A549 (cell line): ENCODE data around the gene ACER1. TPM values are rescaled to one million over a fixed set of nuclear protein-coding genes. Genes with fewer than 3 reads are reported as not detected.

Experiments
- ATAC-seq, 2 experiments: fragments of 200-7000 bp in 1 of 2; fragments of >200 bp in 1 of 2; cut with Nextera tagmentation in 1 of 2; cut with Tn5 transposase in 1 of 2; 3 replicates each; pipeline versions ENCODE4 v1.8.0 to v1.9.1; 2018 to 2020; ENCODE audit warnings: mild to moderate bottlenecking in 1 of 2, moderate library complexity in 1 of 2
- CTCF ChIA-PET: fragments of 300-600 bp; sonication (Branson Sonifier 250); formaldehyde crosslinking; extraction: SDS; loops from one replicate; lab custom pipeline; 2021; ENCODE audit warnings: antibody characterized with exemption, inconsistent platforms; lab: Yijun Ruan, JAX
- POLR2A ChIA-PET: fragments of 350-600 bp; formaldehyde crosslinking; extraction: SDS; loops from one replicate; lab custom pipeline; 2021; ENCODE audit warnings: antibody characterized with exemption, inconsistent platforms; lab: Yijun Ruan, JAX
- DNase-seq, 2 experiments: peaks; one replicate each; pipeline versions ENCODE4 v3.0.0 to v3.0.0-alpha.2; 2011 to 2016; ENCODE audit warnings: low read depth in 1 of 2, low spot score in 1 of 2
- FAIRE-seq: peaks from 2 replicates; lab custom pipeline; 2011; peaks lifted over from hg19 to GRCh38; lab: Jason Lieb, UNC
- H3K27ac ChIP-seq, 2 experiments: fragments of >200 bp; sonication (Bioruptor Twin); formaldehyde crosslinking; 3 replicates each; pipeline ENCODE4 v1.5.1; 2016 to 2017
- H3K4me1 ChIP-seq: fragments of >200 bp; sonication (Bioruptor Twin); formaldehyde crosslinking; 3 replicates; pipeline ENCODE4 v1.6.1; 2016
- H3K4me2 ChIP-seq: fragments of >200 bp; sonication (Bioruptor Twin); formaldehyde crosslinking; 3 replicates; pipeline ENCODE4 v1.6.1; 2016
- H3K4me3 ChIP-seq: fragments of >200 bp; sonication (Bioruptor Twin); formaldehyde crosslinking; 3 replicates; pipeline ENCODE4 v1.5.1; 2016
- H3K9me3 ChIP-seq: fragments of >200 bp; sonication (Bioruptor Twin); formaldehyde crosslinking; 3 replicates; pipeline ENCODE4 v1.6.1; 2016
- BHLHE40 ChIP-seq: IDR thresholded peaks from 2 replicates; pipeline ENCODE4 v1.6.1; 2012; ENCODE audit warnings: low read depth, low read length, inconsistent platforms
- CBX2 ChIP-seq: fragments of 200-600 bp; sonication (generic); IDR thresholded peaks from 2 replicates; pipeline ENCODE4 v1.6.1; 2016; ENCODE audit warnings: low read depth, mild to moderate bottlenecking, borderline replicate concordance
- CBX8 ChIP-seq: fragments of 200-600 bp; sonication (generic); IDR thresholded peaks from 2 replicates; pipeline ENCODE4 v1.6.1; 2016
- CEBPB ChIP-seq, 2 experiments: fragments of >200 bp in 1 of 2; sonication (Bioruptor Twin) in 1 of 2; formaldehyde crosslinking in 1 of 2; IDR thresholded peaks; 2 replicates each; pipeline ENCODE4 v1.6.1; 2012 to 2016
- CTCF ChIP-seq: fragments of >200 bp; sonication (Bioruptor Twin); formaldehyde crosslinking; IDR thresholded peaks from 3 replicates; pipeline ENCODE4 v1.5.1; 2016
- EHF ChIP-seq: fragments of 250-450 bp; sonication (Bioruptor Pico); IDR thresholded peaks from 2 replicates; pipeline ENCODE4 v1.5.0; 2020; ENCODE audit warnings: mild to moderate bottlenecking
- ESRRA ChIP-seq: fragments of 150-350 bp; IDR thresholded peaks from 2 replicates; pipeline ENCODE4 v1.6.1; 2014; ENCODE audit warnings: mild to moderate bottlenecking, low read length, borderline replicate concordance
- FOSB ChIP-seq: fragments of 250-450 bp; sonication (Bioruptor Pico); IDR thresholded peaks from 2 replicates; pipeline ENCODE4 v1.5.0; 2020; ENCODE audit warnings: mild to moderate bottlenecking, moderate library complexity
- GATA3 ChIP-seq: IDR thresholded peaks from 2 replicates; pipeline ENCODE4 v1.6.1; 2012; ENCODE audit warnings: borderline replicate concordance
- HEYL ChIP-seq: fragments of 250-450 bp; sonication (Bioruptor Pico); IDR thresholded peaks from 2 replicates; pipeline ENCODE4 v1.8.0; 2021; ENCODE audit warnings: mild to moderate bottlenecking, moderate library complexity
- HMGXB4 ChIP-seq: fragments of 250-450 bp; sonication (Bioruptor Pico); IDR thresholded peaks from 2 replicates; pipeline ENCODE4 v1.5.0; 2021; ENCODE audit warnings: mild to moderate bottlenecking, moderate library complexity, borderline replicate concordance
- HOXA7 ChIP-seq: fragments of 250-450 bp; sonication (Bioruptor Pico); IDR thresholded peaks from 2 replicates; pipeline ENCODE4 v1.5.0; 2020; ENCODE audit warnings: mild to moderate bottlenecking, moderate library complexity
- HOXB5 ChIP-seq: fragments of 250-450 bp; sonication (Bioruptor Pico); IDR thresholded peaks from 2 replicates; pipeline ENCODE4 v1.5.0; 2020; ENCODE audit warnings: mild to moderate bottlenecking, moderate library complexity
- KDM1A ChIP-seq: fragments of 200-600 bp; sonication (generic); IDR thresholded peaks from 2 replicates; pipeline ENCODE4 v1.6.1; 2016; ENCODE audit warnings: low read depth, mild to moderate bottlenecking
- KDM5A ChIP-seq: fragments of 200-600 bp; sonication (generic); IDR thresholded peaks from 2 replicates; pipeline ENCODE4 v1.6.1; 2016; ENCODE audit warnings: antibody characterized with exemption, mild to moderate bottlenecking
- MYC ChIP-seq: IDR thresholded peaks from 2 replicates; pipeline ENCODE4 v1.6.1; 2012; ENCODE audit warnings: mild to moderate bottlenecking, inconsistent platforms, low read length, improper control_type of control experiment, borderline replicate concordance
- NR3C1 ChIP-seq: fragments of >200 bp; sonication (Bioruptor Twin); formaldehyde crosslinking; IDR thresholded peaks from 3 replicates; pipeline ENCODE4 v1.6.1; 2017
- POLR2AphosphoS2 ChIP-seq: conservative IDR thresholded peaks from 2 replicates; pipeline ENCODE4 v1.6.1; 2012; ENCODE audit warnings: low read length, improper control_type of control experiment, inconsistent platforms
- RAD21 ChIP-seq, 2 experiments: fragments of >200 bp in 1 of 2; sonication (Bioruptor Twin) in 1 of 2; formaldehyde crosslinking in 1 of 2; IDR thresholded peaks in 1 of 2; conservative IDR thresholded peaks in 1 of 2; 2 replicates in 1 of 2; 3 replicates in 1 of 2; pipeline ENCODE4 v1.6.1; 2012 to 2018; ENCODE audit warnings: inconsistent platforms in 1 of 2
- RARB ChIP-seq: fragments of 250-450 bp; sonication (Bioruptor Pico); IDR thresholded peaks from 2 replicates; pipeline ENCODE4 v1.8.0; 2021; ENCODE audit warnings: mild to moderate bottlenecking, moderate library complexity
- RCOR1 ChIP-seq: fragments of 150-350 bp; IDR thresholded peaks from 2 replicates; pipeline ENCODE4 v1.6.1; 2014; ENCODE audit warnings: antibody characterized with exemption, low read length, low read depth
- RFX5 ChIP-seq: fragments of 450-650 bp; IDR thresholded peaks from 2 replicates; pipeline ENCODE4 v1.7.1; 2014; ENCODE audit warnings: antibody characterized with exemption, mild to moderate bottlenecking, moderate library complexity
- RNF2 ChIP-seq: fragments of 200-600 bp; sonication (generic); IDR thresholded peaks from 2 replicates; pipeline ENCODE4 v1.6.1; 2016; ENCODE audit warnings: low read depth, mild to moderate bottlenecking, antibody characterized with exemption, moderate library complexity, borderline replicate concordance
- SMC3 ChIP-seq: fragments of >200 bp; sonication (Bioruptor Twin); formaldehyde crosslinking; IDR thresholded peaks from 3 replicates; pipeline ENCODE4 v1.6.1; 2018; ENCODE audit warnings: inconsistent platforms
- USF2 ChIP-seq: fragments of 450-650 bp; IDR thresholded peaks from 2 replicates; pipeline ENCODE4 v1.6.1; 2014; ENCODE audit warnings: antibody characterized with exemption
- ZFP36 ChIP-seq: fragments of 450-650 bp; IDR thresholded peaks from 2 replicates; pipeline ENCODE4 v1.6.1; 2014; ENCODE audit warnings: borderline replicate concordance; ENCODE audit not compliant: partially characterized antibody
- ZNF302 ChIP-seq: fragments of 250-450 bp; sonication (Bioruptor Pico); IDR thresholded peaks from 2 replicates; pipeline ENCODE4 v1.9.0; 2021; ENCODE audit warnings: inconsistent platforms, mild to moderate bottlenecking, moderate library complexity
- WGBS: methylation state at CpG from one replicate; pipeline ENCODE4 v1.1.6; 2017; ENCODE audit errors: missing lambda C conversion rate; 5-methylcytosine and 5-hydroxymethylcytosine counted together
- polyA plus RNA-seq, 4 experiments: library from polyadenylated mRNA; depleted of rRNA in 3 of 4; stranded (reverse); fragments of >200 nt; fragmentation: RNase III in 1 of 4; extraction: RNeasy Plus Mini Kit Qiagen cat#74134 plus additional on column Dnase treatment in 1 of 4; gene quantifications; 2 replicates in 3 of 4; 3 replicates in 1 of 4; pipeline ENCODE4 v1.2.3, GENCODE V29; 2011 to 2017

The ACER1 gene
- polyA plus RNA-seq, 2 of the 4 experiments (the other 2 are of a cell fraction): not detected

- DNase-seq (peak; percentile 16 to 33), FAIRE-seq (no peak), ATAC-seq (peak; percentile 71 to 90; a peak in 5 of 6 replicates)
- Histone ChIP-seq H3K4me2 (no peak overlapping the region), H3K27ac (no peak overlapping the region), H3K4me3 (no peak overlapping the region), H3K9me3 (no peaks in the 10 kb centered on the region), H3K4me1 (no peaks in the 10 kb centered on the region)
- CTCF ChIA-PET: interaction anchor here (0.7 to 1.7 kb wide), 4 partner anchors 16 to 227 kb away, joined by 3 to 7 read pairs (median 4); no protein-coding TSS in a partner anchor
- 33% methylated on average over 1 of the region's 30 CpGs for WGBS
- POLR2A ChIA-PET: no interaction called here
- TF ChIP-seq KDM5A (no peak), NR3C1 (no peak), EHF (CRISPR knock-in tag) (no peak), HOXB5 (CRISPR knock-in tag) (no peak), SMC3 (no peak), USF2 (no peak)
Measured at GRCh38 chr19:6260912-6261650, 72.3 kb downstream of the ACER1 start.

GRCh38 chr19:6260376-6260775 is 73.0 kb downstream of the ACER1 start:
- Histone ChIP-seq H3K4me2 (no peak overlapping the region), H3K27ac (no peak overlapping the region), H3K9me3 (no peaks in the 10 kb centered on the region)
- no peak for TF ChIP-seq ZFP36
- TF ChIP-seq GATA3: no peak
- no peak for TF ChIP-seq RNF2
- TF ChIP-seq CEBPB (IDR thresholded peaks at IDR 0.05): no peak
- TF ChIP-seq CBX2: no peak
- TF ChIP-seq MYC: no peak
- TF ChIP-seq RCOR1: no peak
- TF ChIP-seq BHLHE40: no peak
- no peak for TF ChIP-seq FOSB (CRISPR knock-in tag)
- TF ChIP-seq RFX5: no peak
- no peak for TF ChIP-seq CBX8
- no peak for TF ChIP-seq POLR2AphosphoS2
- TF ChIP-seq RAD21 (conservative IDR thresholded peaks at IDR 0.05 in 1 of 2, IDR thresholded peaks at IDR 0.05 in 1 of 2): no peak
- no peak for TF ChIP-seq ESRRA
- no peak for TF ChIP-seq RARB (CRISPR knock-in tag)
- no peak for TF ChIP-seq HOXA7 (CRISPR knock-in tag)
- no peak for TF ChIP-seq ZNF302 (CRISPR knock-in tag)
- TF ChIP-seq, all 56 proteins: peak for 0
- no peak for DNase-seq
- CTCF ChIA-PET: interaction anchor here (0.6 to 1.7 kb wide), 3 partner anchors 17 to 42 kb away, joined by 3 to 7 read pairs (median 5); no protein-coding TSS in a partner anchor
- WGBS: 81% methylated on average over 3 of the region's 9 CpGs
- no peak for ATAC-seq
- Histone ChIP-seq H3K4me1 (no peaks in the 10 kb centered on the region), H3K4me3 (no peak overlapping the region)
- FAIRE-seq: no peak
- POLR2A ChIA-PET: no interaction called here

GRCh38 chr19:6259312-6259861 is 74.0 kb downstream of the ACER1 start:
- H3K27ac ChIP-seq: no peak overlapping the region
- TF ChIP-seq ZFP36 (no peak), HMGXB4 (CRISPR knock-in tag) (no peak), POLR2AphosphoS2 (no peak), CTCF (no peak), HEYL (CRISPR knock-in tag) (no peak), KDM1A (no peak)
- no peak for FAIRE-seq
- POLR2A ChIA-PET: no interaction called here
- CTCF ChIA-PET: interaction anchor here (0.6 to 1.7 kb wide), 2 partner anchors 22 to 41 kb away, joined by 3 to 5 read pairs; no protein-coding TSS in a partner anchor
- no peak overlapping the region for H3K4me3 ChIP-seq
- DNase-seq: no peak
- no peaks in the 10 kb centered on the region for H3K4me1 ChIP-seq
- 86% methylated on average over 11 of the region's 12 CpGs for WGBS
- ATAC-seq: no peak
- no peaks in the 10 kb centered on the region for H3K9me3 ChIP-seq
- H3K4me2 ChIP-seq: no peak overlapping the region
